PC-9 (cell line): ENCODE results near the gene TBC1D8. TPM values are rescaled to one million over a fixed set of nuclear protein-coding genes. Genes with fewer than 3 reads are reported as not detected.

Source experiments
- BruUV-seq: library from RNA; stranded (reverse); fragments of 400-500 nt; replicated peaks from 2 replicates; lab custom pipeline; 2021; lab: Mats Ljungman, UMichigan
- CTCF ChIA-PET: fragments of 300-600 bp; sonication (Branson Sonifier 250); formaldehyde crosslinking; loops from one replicate; lab custom pipeline; 2022; ENCODE audit warnings: antibody characterized with exemption; lab: Charles Lee
- POLR2A ChIA-PET: fragments of 300-600 bp; sonication (Branson Sonifier 250); formaldehyde crosslinking; loops from one replicate; lab custom pipeline; 2022; ENCODE audit warnings: antibody characterized with exemption; ENCODE audit not compliant: unreplicated experiment; lab: Charles Lee
- DNase-seq, 2 experiments: peaks; one replicate each; pipeline versions ENCODE4 v3.0.0 to v3.0.0-alpha.2; 2015 to 2022; ENCODE audit warnings: mixed read lengths in 1 of 2
- H2AFZ ChIP-seq: fragments of 200-600 bp; sonication (generic); 2 replicates; pipeline ENCODE4 v1.8.1; 2017; ENCODE audit warnings: antibody characterized with exemption
- H3F3A ChIP-seq: fragments of 200-600 bp; sonication (generic); 2 replicates; pipeline ENCODE4 v1.8.1; 2017; ENCODE audit warnings: antibody characterized with exemption, mild to moderate bottlenecking, low read depth; ENCODE audit not compliant: insufficient read depth
- H3K27ac ChIP-seq: fragments of 200-600 bp; sonication (generic); 2 replicates; pipeline ENCODE4 v1.6.1; 2016; ENCODE audit warnings: mixed run types
- H3K27me3 ChIP-seq: fragments of 200-600 bp; sonication (generic); 2 replicates; pipeline ENCODE4 v1.6.1; 2016; ENCODE audit warnings: low read depth, mixed run types; ENCODE audit not compliant: insufficient read depth
- H3K36me3 ChIP-seq: fragments of 200-600 bp; sonication (generic); 2 replicates; pipeline ENCODE4 v1.6.1; 2016; ENCODE audit warnings: low read depth, mixed run types
- H3K4me1 ChIP-seq: fragments of 200-600 bp; sonication (generic); replicated peaks from 2 replicates; pipeline ENCODE4 v1.6.1; 2016; ENCODE audit warnings: mixed run types; ENCODE audit not compliant: insufficient read depth
- H3K4me2 ChIP-seq: fragments of 200-600 bp; sonication (generic); 2 replicates; pipeline ENCODE4 v1.6.1; 2017; ENCODE audit warnings: mixed run types
- H3K4me3 ChIP-seq: fragments of 200-600 bp; sonication (generic); 2 replicates; pipeline ENCODE4 v1.6.1; 2016; ENCODE audit warnings: mixed run types
- H3K79me2 ChIP-seq: fragments of 200-600 bp; sonication (generic); 2 replicates; pipeline ENCODE4 v1.6.1; 2017; ENCODE audit warnings: low read depth, mixed run types
- H3K9me2 ChIP-seq: fragments of 200-600 bp; sonication (generic); 2 replicates; pipeline ENCODE4 v1.8.1; 2017; ENCODE audit warnings: mild to moderate bottlenecking; ENCODE audit not compliant: insufficient read depth
- H3K9me3 ChIP-seq: fragments of 200-600 bp; sonication (generic); 2 replicates; pipeline ENCODE4 v1.8.1; 2016; ENCODE audit warnings: low read depth; ENCODE audit not compliant: insufficient read depth
- H4K20me1 ChIP-seq: fragments of 200-600 bp; sonication (generic); 2 replicates; pipeline ENCODE4 v1.8.1; 2017; ENCODE audit not compliant: insufficient read depth
- EZH2 ChIP-seq: fragments of 200-600 bp; sonication (generic); IDR thresholded peaks from 2 replicates; pipeline ENCODE4 v1.8.0; 2017; ENCODE audit warnings: antibody characterized with exemption, low read depth
- intact Hi-C: fragments of 100-400 bp; cut with micrococcal nuclease; formaldehyde crosslinking; loops from one replicate; pipeline ENCODE4 v1.10.0; 2022; ENCODE audit not compliant: unreplicated experiment
- total RNA-seq: library from RNA; stranded (reverse); gene quantifications from 2 replicates; pipeline ENCODE4 v1.2.3, GENCODE V29; 2021
- TF ChIP-seq, protein P1 (sequence below): fragments of 200-600 bp; sonication (generic); conservative IDR thresholded peaks from 2 replicates; pipeline ENCODE4 v1.6.1; 2017; ENCODE audit warnings: mixed run types, antibody characterized with exemption, mild to moderate bottlenecking, moderate library complexity

TBC1D8 gene
- total RNA-seq, 1 experiment from 2014 or later: 25.2 TPM

DNA sequence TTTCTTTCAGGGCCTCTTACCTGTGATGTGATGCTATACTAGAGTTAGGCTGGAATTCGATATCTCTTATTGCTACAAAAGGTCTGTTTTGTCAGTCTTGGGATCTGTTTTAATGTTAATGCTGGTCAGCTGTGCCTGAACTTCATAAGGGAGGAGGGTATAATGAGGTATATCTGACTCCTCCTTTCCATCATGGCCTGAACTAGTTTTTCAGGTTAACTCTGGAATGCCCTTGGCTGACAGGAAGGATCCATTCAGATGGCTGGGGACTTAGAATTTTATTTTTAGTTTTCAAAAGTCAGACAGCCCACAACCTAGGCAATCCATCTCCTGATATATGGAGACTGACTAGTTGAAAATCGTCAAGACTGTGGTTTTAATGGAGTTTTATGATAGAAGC lies 35.9 kb upstream of the TBC1D8 start:
- Histone ChIP-seq H3F3A (no peaks in the 10 kb centered on the region), H3K9me3 (0 out of 2 replicates have a peak, but pooled peaks cover 7% of the 10 kb centered on the region), H4K20me1 (no peaks in the 10 kb centered on the region), H3K4me2 (no peak overlapping the region), H3K4me3 (no peak overlapping the region), H3K79me2 (no peaks in the 10 kb centered on the region), H3K27me3 (no peaks in the 10 kb centered on the region), H3K36me3 (no peaks in the 10 kb centered on the region), H3K9me2 (no peaks in the 10 kb centered on the region), H2AFZ (no peak overlapping the region), H3K27ac (no peak overlapping the region), H3K4me1 (peaks cover 9% of the 10 kb centered on the region)
- DNase-seq: peak in 1 of 2 experiments; percentile 56
- intact Hi-C loops: no loop called here
- ChIA-PET POLR2A (no interaction called here), CTCF (no interaction called here)
- no TSS peak for BruUV-seq
- no peak for TF ChIP-seq EZH2
- TF ChIP-seq, protein P1, sequence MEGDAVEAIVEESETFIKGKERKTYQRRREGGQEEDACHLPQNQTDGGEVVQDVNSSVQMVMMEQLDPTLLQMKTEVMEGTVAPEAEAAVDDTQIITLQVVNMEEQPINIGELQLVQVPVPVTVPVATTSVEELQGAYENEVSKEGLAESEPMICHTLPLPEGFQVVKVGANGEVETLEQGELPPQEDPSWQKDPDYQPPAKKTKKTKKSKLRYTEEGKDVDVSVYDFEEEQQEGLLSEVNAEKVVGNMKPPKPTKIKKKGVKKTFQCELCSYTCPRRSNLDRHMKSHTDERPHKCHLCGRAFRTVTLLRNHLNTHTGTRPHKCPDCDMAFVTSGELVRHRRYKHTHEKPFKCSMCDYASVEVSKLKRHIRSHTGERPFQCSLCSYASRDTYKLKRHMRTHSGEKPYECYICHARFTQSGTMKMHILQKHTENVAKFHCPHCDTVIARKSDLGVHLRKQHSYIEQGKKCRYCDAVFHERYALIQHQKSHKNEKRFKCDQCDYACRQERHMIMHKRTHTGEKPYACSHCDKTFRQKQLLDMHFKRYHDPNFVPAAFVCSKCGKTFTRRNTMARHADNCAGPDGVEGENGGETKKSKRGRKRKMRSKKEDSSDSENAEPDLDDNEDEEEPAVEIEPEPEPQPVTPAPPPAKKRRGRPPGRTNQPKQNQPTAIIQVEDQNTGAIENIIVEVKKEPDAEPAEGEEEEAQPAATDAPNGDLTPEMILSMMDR: no peak

DNA sequence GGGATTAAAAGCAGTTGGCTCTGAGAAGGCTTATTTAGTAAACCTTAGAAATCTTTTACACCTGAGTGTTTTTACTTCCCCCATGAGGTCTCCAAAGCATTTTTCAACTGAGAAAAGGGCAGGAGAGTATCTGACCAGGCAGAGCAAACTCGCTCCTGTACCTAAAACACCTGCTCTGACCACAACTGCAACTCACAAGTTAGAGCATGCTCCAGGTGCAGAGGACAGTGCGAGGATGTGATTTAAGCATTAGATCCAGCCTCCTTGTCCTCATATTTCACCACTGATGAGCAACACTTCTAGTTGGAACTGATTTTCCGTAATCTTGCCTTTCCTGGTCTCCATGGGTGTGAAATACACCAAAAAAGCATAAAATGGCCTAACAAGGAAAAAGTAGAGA lies 34.5 kb upstream of the TBC1D8 start:
- DNase-seq: no peak
- no peaks in the 10 kb centered on the region for H3F3A ChIP-seq
- H3K36me3 ChIP-seq: no peaks in the 10 kb centered on the region
- ChIA-PET POLR2A (no interaction called here), CTCF (interaction anchor here (0.6 kb wide), 1 partner anchor 10 kb away, joined by 4 read pairs; no protein-coding TSS in a partner anchor)
- no peaks in the 10 kb centered on the region for H4K20me1 ChIP-seq
- H3K4me3 ChIP-seq: no peak overlapping the region
- H3K9me3 ChIP-seq: 0 out of 2 replicates have a peak, but pooled peaks cover 7% of the 10 kb centered on the region
- no peak overlapping the region for H3K4me2 ChIP-seq
- peaks cover 9% of the 10 kb centered on the region for H3K4me1 ChIP-seq
- H2AFZ ChIP-seq: no peak overlapping the region
- no peaks in the 10 kb centered on the region for H3K9me2 ChIP-seq
- H3K79me2 ChIP-seq: no peaks in the 10 kb centered on the region
- BruUV-seq: no TSS peak
- intact Hi-C loops: no loop called here
- no peak for TF ChIP-seq EZH2
- TF ChIP-seq, protein P1: no peak
- H3K27ac ChIP-seq: no peak overlapping the region
- no peaks in the 10 kb centered on the region for H3K27me3 ChIP-seq

DNA sequence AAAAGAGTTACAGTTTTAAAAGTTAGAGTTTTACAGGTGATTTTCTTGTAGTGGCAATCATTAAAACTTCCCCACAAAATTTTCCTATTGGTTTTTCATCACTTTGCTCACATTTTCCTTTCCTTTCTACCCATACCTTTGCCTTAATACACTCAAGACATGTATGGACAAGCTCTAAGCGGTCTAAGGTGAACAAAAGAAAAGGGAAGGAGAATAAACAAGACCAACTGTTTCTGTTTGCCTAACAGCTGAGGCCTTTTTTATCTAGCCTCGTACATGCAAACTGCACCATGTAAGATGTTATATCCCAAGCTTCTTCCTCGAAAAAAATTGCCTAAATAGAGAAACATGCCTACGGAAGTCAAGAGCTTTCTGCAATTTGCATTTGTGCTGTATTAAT lies 33.9 kb upstream of the TBC1D8 start:
- CTCF ChIA-PET: interaction anchor here (0.6 kb wide), 1 partner anchor 9 kb away, joined by 4 read pairs; no protein-coding TSS in a partner anchor
- Histone ChIP-seq H3K79me2 (no peaks in the 10 kb centered on the region), H4K20me1 (no peaks in the 10 kb centered on the region), H3K4me3 (no peak overlapping the region), H3K9me2 (no peaks in the 10 kb centered on the region), H3K36me3 (no peaks in the 10 kb centered on the region), H3K4me1 (peaks cover 9% of the 10 kb centered on the region), H3K27ac (no peak overlapping the region), H2AFZ (no peak overlapping the region), H3F3A (no peaks in the 10 kb centered on the region), H3K4me2 (no peak overlapping the region), H3K9me3 (0 out of 2 replicates have a peak, but pooled peaks cover 7% of the 10 kb centered on the region), H3K27me3 (no peaks in the 10 kb centered on the region)
- TF ChIP-seq, protein P1: no peak
- no peak for TF ChIP-seq EZH2
- no TSS peak for BruUV-seq
- POLR2A ChIA-PET: no interaction called here
- no peak for DNase-seq
- intact Hi-C loops: no loop called here
